Testis (tissue), 2 donors: Measurements from ENCODE around the gene YOD1.

Experiments
- POLR2A ChIP-seq: fragments of 450-650 bp; IDR thresholded peaks from one replicate; pipeline ENCODE4 v1.6.1; 2017; ENCODE audit warnings: antibody characterized with exemption, mild to moderate bottlenecking, moderate library complexity
- TF ChIP-seq, protein P1 (sequence below), 3 experiments: fragments of 450-650 bp in 2 of 3; fragments of 200-600 bp in 1 of 3; sonication (generic) in 1 of 3; IDR thresholded peaks; one replicate each; pipeline ENCODE4 v1.5.1; 2016 to 2019; ENCODE audit warnings: antibody characterized with exemption in 3 of 3, mild to moderate bottlenecking in 2 of 3, moderate library complexity in 1 of 3

DNA sequence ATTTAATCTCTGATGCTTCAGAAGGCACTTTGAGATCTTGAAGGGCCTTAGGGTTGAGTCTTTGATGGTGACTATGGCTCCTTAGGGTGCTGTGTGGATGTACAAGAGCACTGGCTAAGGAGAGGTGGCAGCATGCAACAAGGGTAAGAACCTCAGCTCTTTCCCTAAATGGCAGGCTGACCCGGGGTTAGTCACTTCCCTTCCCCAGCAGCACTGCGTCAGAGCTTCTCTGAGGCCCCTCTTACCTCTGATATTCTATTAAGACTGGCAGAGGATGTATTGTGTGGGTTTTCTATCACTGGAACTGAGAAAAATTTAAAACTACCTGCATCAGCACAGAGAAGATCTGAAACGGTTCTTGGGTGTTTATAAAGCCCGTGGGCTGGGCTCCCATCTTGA lies 30.3 kb downstream of the YOD1 start:
- TF ChIP-seq, protein P1, sequence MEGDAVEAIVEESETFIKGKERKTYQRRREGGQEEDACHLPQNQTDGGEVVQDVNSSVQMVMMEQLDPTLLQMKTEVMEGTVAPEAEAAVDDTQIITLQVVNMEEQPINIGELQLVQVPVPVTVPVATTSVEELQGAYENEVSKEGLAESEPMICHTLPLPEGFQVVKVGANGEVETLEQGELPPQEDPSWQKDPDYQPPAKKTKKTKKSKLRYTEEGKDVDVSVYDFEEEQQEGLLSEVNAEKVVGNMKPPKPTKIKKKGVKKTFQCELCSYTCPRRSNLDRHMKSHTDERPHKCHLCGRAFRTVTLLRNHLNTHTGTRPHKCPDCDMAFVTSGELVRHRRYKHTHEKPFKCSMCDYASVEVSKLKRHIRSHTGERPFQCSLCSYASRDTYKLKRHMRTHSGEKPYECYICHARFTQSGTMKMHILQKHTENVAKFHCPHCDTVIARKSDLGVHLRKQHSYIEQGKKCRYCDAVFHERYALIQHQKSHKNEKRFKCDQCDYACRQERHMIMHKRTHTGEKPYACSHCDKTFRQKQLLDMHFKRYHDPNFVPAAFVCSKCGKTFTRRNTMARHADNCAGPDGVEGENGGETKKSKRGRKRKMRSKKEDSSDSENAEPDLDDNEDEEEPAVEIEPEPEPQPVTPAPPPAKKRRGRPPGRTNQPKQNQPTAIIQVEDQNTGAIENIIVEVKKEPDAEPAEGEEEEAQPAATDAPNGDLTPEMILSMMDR (IDR thresholded peaks at IDR 0.05) = no peak
- no peak for TF ChIP-seq POLR2A
